K562 (cell line): ENCODE data around the gene SCYL1. TPM values are rescaled to one million over a fixed set of nuclear protein-coding genes. Genes with fewer than 3 reads are reported as not detected.

Experiments used
- CEBPG ChIP-seq, 3 experiments: fragments of 200-800 bp in 1 of 3; sonication (Bioruptor generic) in 1 of 3; sonication (generic) in 1 of 3; formaldehyde crosslinking in 1 of 3; IDR thresholded peaks in 2 of 3; conservative IDR thresholded peaks in 1 of 3; 2 replicates each; pipeline versions ENCODE4 v1.6.1 to v1.8.0; 2016 to 2022; ENCODE audit warnings: missing compliant biosample characterization in 2 of 3, missing genetic modification characterization in 2 of 3, mild to moderate bottlenecking in 1 of 3, missing genetic modification reagents in 1 of 3
- ETV5 ChIP-seq: sonication (generic); formaldehyde crosslinking; IDR thresholded peaks from 2 replicates; pipeline ENCODE4 v1.4.0; 2020; ENCODE audit warnings: low read depth, mild to moderate bottlenecking, missing genetic modification reagents
- ETV6 ChIP-seq, 3 experiments: fragments of 150-350 bp in 1 of 3; sonication (generic) in 1 of 3; formaldehyde crosslinking in 1 of 3; IDR thresholded peaks; 2 replicates each; pipeline versions ENCODE4 v1.6.1 to v1.8.0; 2014 to 2022; ENCODE audit warnings: borderline replicate concordance in 2 of 3, low read depth in 2 of 3, antibody characterized with exemption in 1 of 3, low read length in 1 of 3, mild to moderate bottlenecking in 1 of 3, missing genetic modification reagents in 1 of 3
- MXD1 ChIP-seq: fragments of 250-450 bp; sonication (Bioruptor Pico); IDR thresholded peaks from 2 replicates; pipeline ENCODE4 v1.8.0; 2021; ENCODE audit warnings: borderline replicate concordance, mild to moderate bottlenecking, moderate library complexity; ENCODE audit not compliant: poor library complexity, severe bottlenecking
- STAG1 ChIP-seq: sonication (generic); formaldehyde crosslinking; IDR thresholded peaks from 2 replicates; pipeline ENCODE4 v1.5.0; 2020; ENCODE audit warnings: missing genetic modification reagents, borderline replicate concordance
- ZSCAN32 ChIP-seq: fragments of 450-650 bp; formaldehyde crosslinking; IDR thresholded peaks from 2 replicates; pipeline ENCODE4 v1.4.0; 2020; ENCODE audit warnings: mild to moderate bottlenecking, moderate library complexity
- polyA plus RNA-seq, 8 experiments: library from polyadenylated mRNA; depleted of rRNA in 4 of 8; stranded (reverse) in 5 of 8; unstranded in 3 of 8; fragments of >200 nt; fragmentation: Nextera tagmentation in 2 of 8; fragmentation: Illumina TruSeq in 1 of 8; extraction: Ambion mirVana in 2 of 8; extraction: Trizol in 1 of 8; gene quantifications; 2 replicates each; pipeline versions ENCODE4 v1.2.1 to v1.2.3, GENCODE V29; 2011 to 2014; ENCODE audit warnings: inconsistent platforms in 1 of 8, missing spikeins in 1 of 8
- total RNA-seq, 7 experiments: library from RNA; depleted of rRNA in 6 of 7; stranded (reverse); fragments of >200 nt in 6 of 7; fragmentation: Illumina TruSeq in 2 of 7; extraction: Trizol in 2 of 7; gene quantifications; 2 replicates each; pipeline versions ENCODE4 v1.2.1 to v1.2.3, GENCODE V29; 2011 to 2021; ENCODE audit warnings: low replicate concordance in 1 of 7
- TF ChIP-seq, protein P1 (sequence below): fragments of 450-650 bp; IDR thresholded peaks from 2 replicates; pipeline ENCODE4 v1.6.1; 2018; ENCODE audit not compliant: partially characterized antibody
- TF ChIP-seq, protein P2 (sequence below): IDR thresholded peaks from 2 replicates; pipeline ENCODE4 v1.6.1; 2012; ENCODE audit warnings: low read depth, low read length, improper control_type of control experiment, borderline replicate concordance
- TF ChIP-seq, protein P3 (sequence below): fragments of 450-650 bp; formaldehyde crosslinking; IDR thresholded peaks from 2 replicates; pipeline ENCODE4 v1.4.0; 2020; ENCODE audit warnings: mild to moderate bottlenecking, moderate library complexity

The SCYL1 gene
- total and polyA plus RNA-seq, 9 of the 15 experiments (the other 6 are each of a cell fraction or from before 2014, with no cell fraction given) = 1.9 to 145 (median 57.6) TPM

DNA sequence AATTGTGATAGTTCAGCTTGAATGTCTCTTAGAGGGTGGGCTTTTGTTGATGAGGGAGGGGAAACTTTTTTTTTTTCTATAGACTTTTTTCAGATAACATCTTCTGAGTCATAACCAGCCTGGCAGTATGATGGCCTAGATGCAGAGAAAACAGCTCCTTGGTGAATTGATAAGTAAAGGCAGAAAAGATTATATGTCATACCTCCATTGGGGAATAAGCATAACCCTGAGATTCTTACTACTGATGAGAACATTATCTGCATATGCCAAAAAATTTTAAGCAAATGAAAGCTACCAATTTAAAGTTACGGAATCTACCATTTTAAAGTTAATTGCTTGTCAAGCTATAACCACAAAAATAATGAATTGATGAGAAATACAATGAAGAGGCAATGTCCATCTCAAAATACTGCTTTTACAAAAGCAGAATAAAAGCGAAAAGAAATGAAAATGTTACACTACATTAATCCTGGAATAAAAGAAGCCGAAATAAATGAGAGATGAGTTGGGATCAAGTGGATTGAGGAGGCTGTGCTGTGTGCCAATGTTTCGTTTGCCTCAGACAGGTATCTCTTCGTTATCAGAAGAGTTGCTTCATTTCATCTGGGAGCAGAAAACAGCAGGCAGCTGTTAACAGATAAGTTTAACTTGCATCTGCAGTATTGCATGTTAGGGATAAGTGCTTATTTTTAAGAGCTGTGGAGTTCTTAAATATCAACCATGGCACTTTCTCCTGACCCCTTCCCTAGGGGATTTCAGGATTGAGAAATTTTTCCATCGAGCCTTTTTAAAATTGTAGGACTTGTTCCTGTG, 22.1 kb upstream of the SCYL1 start (continued):
- no peak for TF ChIP-seq MXD1 (CRISPR knock-in tag)
- TF ChIP-seq, protein P1, sequence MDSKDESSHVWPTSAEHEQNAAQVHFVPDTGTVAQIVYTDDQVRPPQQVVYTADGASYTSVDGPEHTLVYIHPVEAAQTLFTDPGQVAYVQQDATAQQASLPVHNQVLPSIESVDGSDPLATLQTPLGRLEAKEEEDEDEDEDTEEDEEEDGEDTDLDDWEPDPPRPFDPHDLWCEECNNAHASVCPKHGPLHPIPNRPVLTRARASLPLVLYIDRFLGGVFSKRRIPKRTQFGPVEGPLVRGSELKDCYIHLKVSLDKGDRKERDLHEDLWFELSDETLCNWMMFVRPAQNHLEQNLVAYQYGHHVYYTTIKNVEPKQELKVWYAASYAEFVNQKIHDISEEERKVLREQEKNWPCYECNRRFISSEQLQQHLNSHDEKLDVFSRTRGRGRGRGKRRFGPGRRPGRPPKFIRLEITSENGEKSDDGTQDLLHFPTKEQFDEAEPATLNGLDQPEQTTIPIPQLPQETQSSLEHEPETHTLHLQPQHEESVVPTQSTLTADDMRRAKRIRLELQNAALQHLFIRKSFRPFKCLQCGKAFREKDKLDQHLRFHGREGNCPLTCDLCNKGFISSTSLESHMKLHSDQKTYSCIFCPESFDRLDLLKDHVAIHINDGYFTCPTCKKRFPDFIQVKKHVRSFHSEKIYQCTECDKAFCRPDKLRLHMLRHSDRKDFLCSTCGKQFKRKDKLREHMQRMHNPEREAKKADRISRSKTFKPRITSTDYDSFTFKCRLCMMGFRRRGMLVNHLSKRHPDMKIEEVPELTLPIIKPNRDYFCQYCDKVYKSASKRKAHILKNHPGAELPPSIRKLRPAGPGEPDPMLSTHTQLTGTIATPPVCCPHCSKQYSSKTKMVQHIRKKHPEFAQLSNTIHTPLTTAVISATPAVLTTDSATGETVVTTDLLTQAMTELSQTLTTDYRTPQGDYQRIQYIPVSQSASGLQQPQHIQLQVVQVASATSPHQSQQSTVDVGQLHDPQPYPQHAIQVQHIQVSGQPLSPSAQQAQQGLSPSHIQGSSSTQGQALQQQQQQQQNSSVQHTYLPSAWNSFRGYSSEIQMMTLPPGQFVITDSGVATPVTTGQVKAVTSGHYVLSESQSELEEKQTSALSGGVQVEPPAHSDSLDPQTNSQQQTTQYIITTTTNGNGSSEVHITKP = no peak
- TF ChIP-seq STAG1 (CRISPR knock-in tag) = no peak
- no peak for TF ChIP-seq ETV5
- TF ChIP-seq, protein P2, sequence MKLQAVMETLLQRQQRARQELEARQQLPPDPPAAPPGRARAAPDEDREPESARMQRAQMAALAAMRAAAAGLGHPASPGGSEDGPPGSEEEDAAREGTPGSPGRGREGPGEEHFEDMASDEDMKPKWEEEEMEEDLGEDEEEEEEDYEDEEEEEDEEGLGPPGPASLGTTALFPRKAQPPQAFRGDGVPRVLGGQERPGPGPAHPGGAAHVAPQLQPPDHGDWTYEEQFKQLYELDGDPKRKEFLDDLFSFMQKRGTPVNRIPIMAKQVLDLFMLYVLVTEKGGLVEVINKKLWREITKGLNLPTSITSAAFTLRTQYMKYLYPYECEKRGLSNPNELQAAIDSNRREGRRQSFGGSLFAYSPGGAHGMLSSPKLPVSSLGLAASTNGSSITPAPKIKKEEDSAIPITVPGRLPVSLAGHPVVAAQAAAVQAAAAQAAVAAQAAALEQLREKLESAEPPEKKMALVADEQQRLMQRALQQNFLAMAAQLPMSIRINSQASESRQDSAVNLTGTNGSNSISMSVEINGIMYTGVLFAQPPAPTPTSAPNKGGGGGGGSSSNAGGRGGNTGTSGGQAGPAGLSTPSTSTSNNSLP = no peak; the same call in 1 of the 2 replicates
- peak; percentile 84 for TF ChIP-seq ZSCAN32 (CRISPR knock-in tag)
- TF ChIP-seq, protein P3, sequence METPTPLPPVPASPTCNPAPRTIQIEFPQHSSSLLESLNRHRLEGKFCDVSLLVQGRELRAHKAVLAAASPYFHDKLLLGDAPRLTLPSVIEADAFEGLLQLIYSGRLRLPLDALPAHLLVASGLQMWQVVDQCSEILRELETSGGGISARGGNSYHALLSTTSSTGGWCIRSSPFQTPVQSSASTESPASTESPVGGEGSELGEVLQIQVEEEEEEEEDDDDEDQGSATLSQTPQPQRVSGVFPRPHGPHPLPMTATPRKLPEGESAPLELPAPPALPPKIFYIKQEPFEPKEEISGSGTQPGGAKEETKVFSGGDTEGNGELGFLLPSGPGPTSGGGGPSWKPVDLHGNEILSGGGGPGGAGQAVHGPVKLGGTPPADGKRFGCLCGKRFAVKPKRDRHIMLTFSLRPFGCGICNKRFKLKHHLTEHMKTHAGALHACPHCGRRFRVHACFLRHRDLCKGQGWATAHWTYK (CRISPR knock-in tag) = peak; percentile 86
- TF ChIP-seq CEBPG (CRISPR knock-in tag; IDR thresholded peaks at IDR 0.05) = peak; percentile 74
- TF ChIP-seq CEBPG (tag; conservative IDR thresholded peaks at IDR 0.05 in 1 of 2, IDR thresholded peaks at IDR 0.05 in 1 of 2) = peak in 1 of 2 experiments; percentile 81; a peak in 3 of 4 replicates
- no peak for TF ChIP-seq ETV6 (IDR thresholded peaks at IDR 0.05; ENCODE audit: borderline replicate concordance in 1 of 2, low read depth in 2 of 2, low read length in 1 of 2)
- TF ChIP-seq ETV6 (CRISPR knock-in tag; IDR thresholded peaks at IDR 0.05; ENCODE audit: borderline replicate concordance) = no peak; the same call in 1 of the 2 replicates
